PC-3 (cell line): ENCODE measurements around the gene IL1RAPL2. TPM values are rescaled to one million over a fixed set of nuclear protein-coding genes. Genes with fewer than 3 reads are reported as not detected.

Experiments
- ATAC-seq: fragments of 200-7000 bp; cut with Tn5 transposase; 2 replicates; pipeline ENCODE4 v1.9.1; 2020; ENCODE audit warnings: mild to moderate bottlenecking, moderate library complexity
- BruUV-seq: library from RNA; stranded (reverse); fragments of 400-500 nt; replicated peaks from 2 replicates; lab custom pipeline; 2021; lab: Mats Ljungman, UMichigan
- CTCF ChIA-PET: fragments of 300-600 bp; sonication (Branson Sonifier 250); formaldehyde crosslinking; loops from one replicate; lab custom pipeline; 2022; ENCODE audit warnings: antibody characterized with exemption; lab: Charles Lee
- POLR2A ChIA-PET: fragments of 300-600 bp; sonication (Branson Sonifier 250); formaldehyde crosslinking; loops from one replicate; lab custom pipeline; 2022; ENCODE audit warnings: antibody characterized with exemption; ENCODE audit not compliant: unreplicated experiment; lab: Charles Lee
- DNase-seq: peaks from one replicate; pipeline ENCODE4 v3.0.0-alpha.2; 2015
- H2AFZ ChIP-seq: fragments of 300-600 bp; sonication (generic); 2 replicates; pipeline ENCODE4 v1.6.0; 2016; ENCODE audit warnings: antibody characterized with exemption, low read length
- H3F3A ChIP-seq: fragments of 300-600 bp; sonication (generic); one replicate; pipeline ENCODE4 v1.6.0; 2017; ENCODE audit warnings: antibody characterized with exemption, low read length, control low read depth, mild to moderate bottlenecking; ENCODE audit not compliant: unreplicated experiment
- H3K27ac ChIP-seq: fragments of 300-600 bp; sonication (generic); 2 replicates; pipeline ENCODE4 v1.5.1; 2016; ENCODE audit warnings: mild to moderate bottlenecking, low read length
- H3K27me3 ChIP-seq: fragments of 300-600 bp; sonication (generic); 2 replicates; pipeline ENCODE4 v1.6.1; 2016; ENCODE audit warnings: low read length, mixed read lengths
- H3K36me3 ChIP-seq: fragments of 300-600 bp; sonication (generic); 2 replicates; pipeline ENCODE4 v1.6.1; 2016; ENCODE audit warnings: low read depth, mixed run types, low read length, mixed read lengths
- H3K4me1 ChIP-seq: fragments of 300-600 bp; sonication (generic); 2 replicates; pipeline ENCODE4 v1.5.1; 2016; ENCODE audit warnings: low read length; ENCODE audit not compliant: insufficient read depth
- H3K4me2 ChIP-seq: fragments of 300-600 bp; sonication (generic); 2 replicates; pipeline ENCODE4 v1.6.0; 2016; ENCODE audit warnings: low read length
- H3K4me3 ChIP-seq: fragments of 300-600 bp; sonication (generic); 2 replicates; pipeline ENCODE4 v1.5.1; 2016; ENCODE audit warnings: mild to moderate bottlenecking, low read length, mixed read lengths
- H3K79me2 ChIP-seq: fragments of 300-600 bp; sonication (generic); 2 replicates; pipeline ENCODE4 v1.6.1; 2017; ENCODE audit warnings: low read length, mixed read lengths
- H3K9ac ChIP-seq: fragments of 300-600 bp; sonication (generic); 2 replicates; pipeline ENCODE4 v1.6.0; 2016; ENCODE audit warnings: mild to moderate bottlenecking, low read length
- H3K9me2 ChIP-seq: fragments of 300-600 bp; sonication (generic); replicated peaks from 2 replicates; pipeline ENCODE4 v1.6.1; 2016; ENCODE audit warnings: mixed run types, low read length, mixed read lengths
- H3K9me3 ChIP-seq: fragments of 300-600 bp; sonication (generic); 2 replicates; pipeline ENCODE4 v1.6.1; 2016; ENCODE audit warnings: low read length, mixed read lengths
- H4K20me1 ChIP-seq: fragments of 300-600 bp; sonication (generic); 2 replicates; pipeline ENCODE4 v1.6.1; 2016; ENCODE audit warnings: low read length, mixed read lengths
- CTCF ChIP-seq: fragments of 300-600 bp; sonication (generic); conservative IDR thresholded peaks from 2 replicates; pipeline ENCODE4 v1.5.1; 2017; ENCODE audit warnings: antibody characterized with exemption, low read depth, mild to moderate bottlenecking, low read length
- EZH2 ChIP-seq: fragments of 300-600 bp; sonication (generic); IDR thresholded peaks from one replicate; pipeline ENCODE4 v1.6.1; 2017; ENCODE audit warnings: antibody characterized with exemption, mild to moderate bottlenecking, low read length; ENCODE audit not compliant: unreplicated experiment
- EZH2phosphoT487 ChIP-seq: fragments of 300-600 bp; sonication (generic); IDR thresholded peaks from 2 replicates; pipeline ENCODE4 v1.6.1; 2018; ENCODE audit warnings: mild to moderate bottlenecking, antibody characterized with exemption, low read length, borderline replicate concordance
- intact Hi-C: fragments of 100-400 bp; cut with micrococcal nuclease; formaldehyde crosslinking; loops from 2 replicates; pipeline ENCODE4 v1.9.0; 2023
- total RNA-seq: library from RNA; depleted of rRNA; stranded (reverse); fragments of >200 nt; gene quantifications from 2 replicates; pipeline ENCODE4 v1.2.3, GENCODE V29; 2014

Gene IL1RAPL2
- total RNA-seq, 1 experiment from 2014 or later, result 0.62 TPM

DNA sequence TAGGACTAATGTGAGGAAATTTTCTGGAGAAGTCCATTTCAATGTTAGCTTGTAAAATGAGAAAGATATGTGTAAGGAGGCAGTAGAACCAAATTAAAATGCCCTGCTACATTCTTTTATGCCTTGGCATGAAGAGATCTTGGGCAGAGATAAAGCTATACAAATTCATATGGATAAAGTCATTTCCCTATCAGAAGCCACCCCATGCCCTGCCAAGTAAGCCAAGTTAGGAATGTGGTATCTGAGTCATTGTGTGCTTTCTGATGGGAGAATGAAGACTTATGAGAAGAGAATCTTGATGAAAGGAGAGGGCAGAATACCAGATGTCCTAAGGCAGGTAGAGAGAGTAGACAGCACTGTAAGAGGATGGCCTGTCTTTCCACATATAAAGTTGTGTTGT, 570.8 kb downstream of the IL1RAPL2 start:
- intact Hi-C loops, result loop anchor here (2.0 kb wide), 2 partner anchors 38 to 150 kb away; no protein-coding TSS in a partner anchor
- TF ChIP-seq EZH2phosphoT487 (no peak), EZH2 (no peak), CTCF (no peak)
- Histone ChIP-seq H3K79me2 (no peaks in the 10 kb centered on the region), H3K27me3 (no peaks in the 10 kb centered on the region), H2AFZ (no peak overlapping the region), H3F3A (peaks cover 5% of the 10 kb centered on the region), H3K9ac (no peak overlapping the region), H3K9me3 (no peaks in the 10 kb centered on the region), H3K4me3 (no peak overlapping the region), H3K36me3 (no peaks in the 10 kb centered on the region), H3K9me2 (no peaks in the 10 kb centered on the region), H3K27ac (peak overlapping the region; percentile 87), H4K20me1 (no peaks in the 10 kb centered on the region), H3K4me2 (peak overlapping the region; percentile 46), H3K4me1 (peaks cover 46% of the 10 kb centered on the region)
- ATAC-seq (peak; percentile 88), DNase-seq (peak; percentile 94)
- no TSS peak for BruUV-seq
- ChIA-PET CTCF (interaction anchor here (0.6 to 1.4 kb wide), 2 partner anchors 53 to 415 kb away, joined by 3 to 4 read pairs; no protein-coding TSS in a partner anchor), POLR2A (no interaction called here)

DNA sequence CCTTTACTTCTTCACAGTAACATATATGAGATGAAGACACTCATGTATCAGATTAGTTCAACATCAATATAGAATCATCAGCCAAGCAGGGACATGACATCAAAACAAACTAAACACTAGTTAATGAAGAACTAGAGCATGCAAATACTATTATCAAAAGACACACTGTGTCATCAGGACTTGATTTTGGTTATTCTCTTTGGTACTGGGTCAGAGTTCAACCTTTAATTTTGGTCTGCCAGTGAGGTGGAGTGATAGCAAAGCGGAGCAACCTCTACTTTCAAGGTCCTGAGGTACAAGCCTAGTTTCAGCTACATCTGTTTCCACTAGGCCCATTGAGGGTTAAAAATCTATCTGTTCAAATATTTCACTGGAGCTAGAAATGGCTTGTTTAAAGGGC, 584.0 kb downstream of the IL1RAPL2 start:
- H3K79me2 ChIP-seq, result no peaks in the 10 kb centered on the region
- no peaks in the 10 kb centered on the region for H3K36me3 ChIP-seq
- no peaks in the 10 kb centered on the region for H3K9me3 ChIP-seq
- BruUV-seq, result no TSS peak
- no peak overlapping the region for H3K4me3 ChIP-seq
- H3K4me1 ChIP-seq, result no peaks in the 10 kb centered on the region
- H3F3A ChIP-seq, result no peaks in the 10 kb centered on the region
- H3K9ac ChIP-seq, result no peak overlapping the region
- H3K4me2 ChIP-seq, result no peak overlapping the region
- CTCF ChIA-PET, result no interaction called here
- H2AFZ ChIP-seq, result no peak overlapping the region
- DNase-seq, result no peak
- POLR2A ChIA-PET, result no interaction called here
- no peaks in the 10 kb centered on the region for H4K20me1 ChIP-seq
- intact Hi-C loops, result no loop called here
- no peak for TF ChIP-seq EZH2
- TF ChIP-seq CTCF, result no peak
- no peak for TF ChIP-seq EZH2phosphoT487
- no peak overlapping the region for H3K27ac ChIP-seq
- ATAC-seq, result no peak
- no peaks in the 10 kb centered on the region for H3K9me2 ChIP-seq
- no peaks in the 10 kb centered on the region for H3K27me3 ChIP-seq

DNA sequence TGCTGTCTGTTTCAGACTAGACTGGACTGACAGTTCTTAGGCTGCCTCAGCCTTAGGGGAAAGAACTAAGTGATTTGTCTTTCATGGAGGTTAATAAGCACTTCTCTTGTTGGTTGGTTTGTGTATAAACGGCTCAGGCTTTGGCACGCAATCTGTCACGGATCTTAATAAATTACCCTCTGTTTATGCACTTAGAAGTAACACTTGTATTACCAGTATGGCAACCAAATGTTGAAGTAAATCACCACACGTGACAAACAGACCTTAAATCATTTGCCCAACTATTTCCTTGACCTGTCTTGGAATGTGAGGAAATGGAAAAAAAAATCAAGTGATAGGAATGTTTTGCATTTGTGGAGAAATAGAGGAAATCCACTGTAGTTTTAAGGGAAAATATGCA, 584.6 kb downstream of the IL1RAPL2 start:
- Histone ChIP-seq H3K9me2 (no peaks in the 10 kb centered on the region), H3K79me2 (no peaks in the 10 kb centered on the region), H2AFZ (no peak overlapping the region), H3K27me3 (no peaks in the 10 kb centered on the region), H3K4me1 (no peaks in the 10 kb centered on the region), H3K9ac (no peak overlapping the region), H3K27ac (no peak overlapping the region), H4K20me1 (no peaks in the 10 kb centered on the region), H3K36me3 (no peaks in the 10 kb centered on the region), H3K4me2 (no peak overlapping the region), H3F3A (no peaks in the 10 kb centered on the region), H3K9me3 (no peaks in the 10 kb centered on the region), H3K4me3 (no peak overlapping the region)
- DNase-seq (no peak), ATAC-seq (no peak)
- POLR2A ChIA-PET, result no interaction called here
- intact Hi-C loops, result no loop called here
- CTCF ChIA-PET, result no interaction called here
- BruUV-seq, result no TSS peak
- TF ChIP-seq EZH2, result no peak
